Neural progenitor cell (in vitro differentiated cells): ENCODE data around the gene PDGFB. TPM values are rescaled to one million over a fixed set of nuclear protein-coding genes. Genes with fewer than 3 reads are reported as not detected.
A peak's percentile ranks its signal among the peaks of the same experiment; 100 is the strongest.

Experiments
- DNase-seq: peaks from one replicate; pipeline ENCODE4 v3.0.0-alpha.2; 2016; ENCODE audit warnings: low spot score
- H2AFZ ChIP-seq: fragments of 200-600 bp; sonication (generic); replicated peaks from 2 replicates; pipeline ENCODE4 v1.6.1; 2016; ENCODE audit warnings: antibody characterized with exemption
- H3F3A ChIP-seq: fragments of 200-600 bp; sonication (generic); 2 replicates; pipeline ENCODE4 v1.6.1; 2016; ENCODE audit warnings: antibody characterized with exemption, low read depth
- H3K27ac ChIP-seq: fragments of 200-600 bp; sonication (generic); 2 replicates; pipeline ENCODE4 v1.5.1; 2016; ENCODE audit warnings: mild to moderate bottlenecking
- H3K27me3 ChIP-seq: fragments of 200-600 bp; sonication (generic); 2 replicates; pipeline ENCODE4 v1.6.1; 2016; ENCODE audit warnings: mild to moderate bottlenecking, moderate library complexity
- H3K36me3 ChIP-seq: fragments of 200-600 bp; sonication (generic); 2 replicates; pipeline ENCODE4 v1.5.1; 2016
- H3K4me1 ChIP-seq: fragments of 200-600 bp; sonication (generic); 2 replicates; pipeline ENCODE4 v1.6.1; 2016; ENCODE audit warnings: mixed run types
- H3K4me2 ChIP-seq: fragments of 200-600 bp; sonication (generic); 2 replicates; pipeline ENCODE4 v1.6.1; 2016
- H3K4me3 ChIP-seq: fragments of 200-600 bp; sonication (generic); 2 replicates; pipeline ENCODE4 v1.5.1; 2016
- H3K79me2 ChIP-seq: fragments of 200-600 bp; sonication (generic); 2 replicates; pipeline ENCODE4 v1.6.1; 2016; ENCODE audit warnings: low read depth
- H3K9ac ChIP-seq: fragments of 200-600 bp; sonication (generic); 2 replicates; pipeline ENCODE4 v1.6.1; 2016
- H3K9me3 ChIP-seq: fragments of 200-600 bp; sonication (generic); 2 replicates; pipeline ENCODE4 v1.5.1; 2016; ENCODE audit warnings: low read depth
- H4K20me1 ChIP-seq: fragments of 200-600 bp; sonication (generic); 2 replicates; pipeline ENCODE4 v1.6.1; 2016; ENCODE audit warnings: low read depth
- H3K27ac Mint-ChIP-seq: 3 replicates; pipeline ENCODE4 v1.8.0; 2021; ENCODE audit warnings: mixed read lengths
- H3K27me3 Mint-ChIP-seq: 2 replicates; pipeline ENCODE4 v1.8.0; 2022; ENCODE audit warnings: low read depth, mild to moderate bottlenecking, inconsistent platforms, moderate library complexity, mixed read lengths; ENCODE audit not compliant: insufficient read depth
- H3K36me3 Mint-ChIP-seq: 3 replicates; pipeline ENCODE4 v1.8.0; 2021; ENCODE audit warnings: mixed read lengths
- H3K4me1 Mint-ChIP-seq: 3 replicates; pipeline ENCODE4 v1.8.0; 2021; ENCODE audit warnings: mixed read lengths
- H3K4me3 Mint-ChIP-seq: 3 replicates; pipeline ENCODE4 v1.8.0; 2021; ENCODE audit warnings: mild to moderate bottlenecking, moderate library complexity, mixed read lengths
- H3K9me3 Mint-ChIP-seq: 3 replicates; pipeline ENCODE4 v1.8.0; 2020; ENCODE audit warnings: mixed read lengths
- CTCF ChIP-seq: fragments of 200-600 bp; sonication (generic); IDR thresholded peaks from 2 replicates; pipeline ENCODE4 v1.5.1; 2017; ENCODE audit warnings: antibody characterized with exemption, mild to moderate bottlenecking
- EZH2 ChIP-seq: fragments of 200-600 bp; sonication (generic); IDR thresholded peaks from 2 replicates; pipeline ENCODE4 v1.6.1; 2017; ENCODE audit warnings: antibody characterized with exemption, mild to moderate bottlenecking, moderate library complexity
- EZH2phosphoT487 ChIP-seq: fragments of 200-600 bp; sonication (generic); IDR thresholded peaks from 2 replicates; pipeline ENCODE4 v1.6.1; 2017; ENCODE audit warnings: antibody characterized with exemption
- total RNA-seq: library from RNA; depleted of rRNA; stranded (reverse); fragments of >200 nt; gene quantifications from 2 replicates; pipeline ENCODE4 v1.2.3, GENCODE V29; 2015; ENCODE audit warnings: low replicate concordance

PDGFB gene
- total RNA-seq, 1 donor from 2014 or later: 0.15 TPM

DNA sequence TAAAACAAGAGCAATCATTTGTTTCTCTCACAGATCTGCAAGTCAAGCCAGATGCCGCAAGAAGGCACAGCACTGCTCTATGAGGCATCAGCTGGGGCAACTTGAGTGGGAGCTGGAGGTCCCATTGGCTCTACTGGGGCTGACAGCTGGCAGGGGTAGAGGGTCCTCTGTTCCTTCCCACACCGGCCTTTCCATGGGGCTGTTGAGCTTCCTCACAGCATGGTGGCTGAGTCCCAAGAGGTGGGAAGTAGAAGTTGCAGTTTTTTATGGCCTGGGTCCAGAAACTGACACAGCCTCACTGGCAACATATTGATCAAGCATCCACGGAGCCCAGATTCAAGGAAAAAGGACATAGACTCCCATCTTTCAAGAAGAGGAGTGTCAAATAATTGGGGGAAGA lies 40.2 kb upstream of the PDGFB start:
- no peak for DNase-seq
- H3K4me1 ChIP-seq: no peaks in the 10 kb centered on the region
- TF ChIP-seq CTCF: no peak
- TF ChIP-seq EZH2: no peak
- TF ChIP-seq EZH2phosphoT487: no peak
- no peak overlapping the region for H3K27ac ChIP-seq
- no peaks in the 10 kb centered on the region for H3K36me3 ChIP-seq
- no peaks in the 10 kb centered on the region for H3K79me2 ChIP-seq
- no peaks in the 10 kb centered on the region for H3K9me3 ChIP-seq
- Mint-ChIP-seq H3K27me3 (peaks cover 7% of the 10 kb centered on the region), H3K27ac (peak overlapping the region; percentile 14), H3K9me3 (no peaks in the 10 kb centered on the region), H3K4me3 (no peak overlapping the region), H3K36me3 (no peaks in the 10 kb centered on the region), H3K4me1 (peaks cover 20% of the 10 kb centered on the region)
- H3K27me3 ChIP-seq: no peaks in the 10 kb centered on the region
- no peak overlapping the region for H3K4me2 ChIP-seq
- H4K20me1 ChIP-seq: no peaks in the 10 kb centered on the region
- no peak overlapping the region for H3K9ac ChIP-seq
- no peak overlapping the region for H3K4me3 ChIP-seq
- no peaks in the 10 kb centered on the region for H3F3A ChIP-seq
- no peak overlapping the region for H2AFZ ChIP-seq

- peak overlapping the region; percentile 14 for H3K27ac Mint-ChIP-seq
- Histone ChIP-seq H3K27me3 (no peaks in the 10 kb centered on the region), H3K27ac (no peak overlapping the region), H3K4me2 (no peak overlapping the region), H3F3A (peaks cover 4% of the 10 kb centered on the region), H3K4me1 (peaks cover 5% of the 10 kb centered on the region), H3K36me3 (no peaks in the 10 kb centered on the region), H3K9ac (no peak overlapping the region), H4K20me1 (no peaks in the 10 kb centered on the region), H3K9me3 (no peaks in the 10 kb centered on the region), H3K4me3 (no peak overlapping the region), H3K79me2 (no peaks in the 10 kb centered on the region), H2AFZ (no peak overlapping the region)
- peaks cover 26% of the 10 kb centered on the region for H3K4me1 Mint-ChIP-seq
- no peak for TF ChIP-seq EZH2phosphoT487
- peaks cover 7% of the 10 kb centered on the region for H3K27me3 Mint-ChIP-seq
- H3K9me3 Mint-ChIP-seq: no peaks in the 10 kb centered on the region
- peak overlapping the region; percentile 52 for H3K4me3 Mint-ChIP-seq
- no peak for DNase-seq
- no peaks in the 10 kb centered on the region for H3K36me3 Mint-ChIP-seq
Observed at GRCh38 chr22:39284142-39284980, 39.6 kb upstream of the PDGFB start.

DNA sequence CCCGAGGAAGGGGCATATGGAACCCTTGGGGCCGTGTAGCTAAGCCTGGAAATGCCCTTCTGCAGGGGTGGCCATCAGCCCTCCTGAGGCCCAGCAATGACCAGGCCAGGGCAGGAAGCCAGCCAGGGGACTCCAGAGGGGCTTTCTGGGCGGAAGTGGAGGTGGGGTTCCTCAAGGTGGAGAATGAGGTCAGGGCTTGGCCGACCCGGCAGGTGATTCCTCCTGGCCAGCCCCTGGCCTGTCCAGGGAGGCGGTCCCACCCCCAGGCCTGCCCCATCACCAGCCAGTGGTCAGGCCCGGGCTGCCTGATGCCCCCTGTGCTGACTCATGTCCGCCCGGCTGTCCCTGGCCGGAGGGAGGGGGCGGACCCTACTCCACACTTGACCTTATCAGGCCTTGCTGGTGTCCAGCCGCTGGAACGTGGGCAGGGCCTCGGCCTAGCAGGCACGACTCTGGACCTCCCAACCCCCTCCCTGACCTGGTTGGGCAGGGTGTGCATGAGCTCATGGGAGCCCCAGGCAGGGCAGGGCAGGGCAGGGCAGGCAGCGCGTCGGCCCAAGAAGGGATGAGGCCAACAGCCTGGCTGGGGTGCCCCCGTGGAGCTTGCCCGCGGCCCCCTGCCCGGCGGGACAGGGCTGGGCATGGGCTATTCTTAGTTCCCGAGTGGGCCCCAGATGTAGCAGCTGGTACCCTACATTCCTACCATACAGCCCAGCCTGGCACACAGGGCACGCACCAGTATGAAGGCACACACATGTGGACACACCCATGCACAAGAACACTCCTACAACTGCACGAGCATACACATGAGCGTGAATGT lies 38.8 kb upstream of the PDGFB start:
- Histone ChIP-seq H3K36me3 (no peaks in the 10 kb centered on the region), H3K4me3 (no peak overlapping the region), H3K9me3 (no peaks in the 10 kb centered on the region), H3K27ac (no peak overlapping the region), H3K27me3 (no peaks in the 10 kb centered on the region), H3K4me2 (no peak overlapping the region), H4K20me1 (no peaks in the 10 kb centered on the region), H3K9ac (no peak overlapping the region), H3F3A (peaks cover 8% of the 10 kb centered on the region), H3K79me2 (no peaks in the 10 kb centered on the region), H3K4me1 (peaks cover 7% of the 10 kb centered on the region), H2AFZ (no peak overlapping the region)
- H3K4me3 Mint-ChIP-seq: peak overlapping the region; percentile 52
- no peaks in the 10 kb centered on the region for H3K36me3 Mint-ChIP-seq
- TF ChIP-seq CTCF: no peak
- no peak for TF ChIP-seq EZH2phosphoT487
- no peak for DNase-seq
- H3K27ac Mint-ChIP-seq: no peak overlapping the region
- H3K4me1 Mint-ChIP-seq: peaks cover 28% of the 10 kb centered on the region
- no peaks in the 10 kb centered on the region for H3K9me3 Mint-ChIP-seq
- H3K27me3 Mint-ChIP-seq: peaks cover 7% of the 10 kb centered on the region
